ENCODE results near the gene SCARB2.

SCARB2 gene

GRCh38 chr4:76160355-76160754, 53.3 kb downstream of the SCARB2 start:
- no peak for TF ChIP-seq CTCF (conservative IDR thresholded peaks at IDR 0.05; ENCODE audit: low read depth)
- POLR2A ChIA-PET (ENCODE audit: low non-redundant PET) = no interaction called here
- CTCF ChIA-PET = interaction anchor here (1.1 kb wide), 1 partner anchor 19 kb away, joined by 3 read pairs; no protein-coding TSS in a partner anchor
- no peak overlapping the region for H3K27ac ChIP-seq
- no peak for DNase-seq (ENCODE audit: low spot score)

GRCh38 chr4:76156635-76157034, 57.0 kb downstream of the SCARB2 start:
- no peak for DNase-seq (ENCODE audit: low spot score)
- no peak for TF ChIP-seq CTCF (conservative IDR thresholded peaks at IDR 0.05; ENCODE audit: low read depth)
- CTCF ChIA-PET = interaction anchor here (0.6 kb wide), 1 partner anchor 169 kb away, joined by 5 read pairs; no protein-coding TSS in a partner anchor
- no peak overlapping the region for H3K27ac ChIP-seq
- POLR2A ChIA-PET (ENCODE audit: low non-redundant PET) = no interaction called here

- POLR2A ChIA-PET (ENCODE audit: low non-redundant PET) = no interaction called here
These were observed 57.6 kb downstream of the SCARB2 start for GRCh38 chr4:76155979-76156378.

GRCh38 chr4:76153356-76153755, 60.3 kb downstream of the SCARB2 start:
- no peak for DNase-seq (ENCODE audit: low spot score)
- POLR2A ChIA-PET (ENCODE audit: low non-redundant PET) = no interaction called here
- CTCF ChIA-PET = no interaction called here
- no peak for TF ChIP-seq CTCF (conservative IDR thresholded peaks at IDR 0.05; ENCODE audit: low read depth)
- H3K27ac ChIP-seq = no peak overlapping the region

More at GRCh38 chr4:76155979-76156378, 57.6 kb downstream of the SCARB2 start:
- CTCF ChIA-PET = interaction anchor here (0.6 kb wide), 1 partner anchor 169 kb away, joined by 5 read pairs; no protein-coding TSS in a partner anchor
- DNase-seq (ENCODE audit: low spot score) = no peak
- no peak for TF ChIP-seq CTCF (conservative IDR thresholded peaks at IDR 0.05; ENCODE audit: low read depth)
- no peak overlapping the region for H3K27ac ChIP-seq

GRCh38 chr4:76148142-76148865, 65.3 kb downstream of the SCARB2 start, which contains the start of gene NUP54:
Gene NUP54, minus strand, starts transcription at chr4:76148397. Its CDS starts 23 bp downstream, at chr4:76148374.
- TF ChIP-seq CTCF (conservative IDR thresholded peaks at IDR 0.05; ENCODE audit: low read depth) = no peak
- peak; percentile 95 for DNase-seq (ENCODE audit: low spot score)
- ChIA-PET POLR2A (ENCODE audit: low non-redundant PET) (interaction anchor here (0.6 kb wide), 1 partner anchor 17 kb away, joined by 3 read pairs; no protein-coding TSS in a partner anchor), CTCF (interaction anchor here (0.6 kb wide), 2 partner anchors 51 to 112 kb away, joined by 3 read pairs; no protein-coding TSS in a partner anchor)
- H3K27ac ChIP-seq = peak within 1 kb of the TSS; percentile 89

- peak overlapping the region; percentile 89 for H3K27ac ChIP-seq
- TF ChIP-seq CTCF (conservative IDR thresholded peaks at IDR 0.05; ENCODE audit: low read depth) = no peak
- peak; percentile 87 for DNase-seq (ENCODE audit: low spot score)
- POLR2A ChIA-PET (ENCODE audit: low non-redundant PET) = interaction anchor here (0.6 kb wide), 1 partner anchor 17 kb away, joined by 3 read pairs; no protein-coding TSS in a partner anchor
- CTCF ChIA-PET = interaction anchor here (0.6 kb wide), 1 partner anchor 111 kb away, joined by 3 read pairs; no protein-coding TSS in a partner anchor
These were observed 66.0 kb downstream of the SCARB2 start for GRCh38 chr4:76147454-76148141.
